ENCODE data around the gene DPEP2NB.
"Not testable (repeated sequence)": the region's sequence is repeated elsewhere in the genome, so short reads cannot be mapped to it uniquely, and the experiment has no call there.

Gene DPEP2NB

DNA sequence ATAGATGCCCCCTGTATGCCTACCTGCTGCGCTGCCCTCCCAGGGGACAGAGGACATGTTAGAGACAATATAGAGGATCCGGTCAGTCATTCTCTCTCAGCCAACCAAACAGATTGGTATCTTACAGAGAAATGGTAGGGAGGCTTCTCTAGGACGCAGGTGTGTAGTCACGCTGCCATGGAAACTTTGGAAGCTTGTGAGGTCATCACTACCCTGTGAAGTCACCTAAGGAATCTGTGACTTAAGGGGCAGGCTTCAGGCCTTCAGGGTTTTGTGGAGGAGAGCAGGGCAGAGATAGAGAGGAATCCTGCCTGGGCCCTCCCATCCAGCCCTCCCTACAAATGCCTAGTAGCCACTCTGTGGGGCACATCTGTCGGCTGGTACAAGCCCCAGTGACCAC is at the start of gene DPEP2NB:
TSS of gene DPEP2NB (minus strand) at position 231 of the 400 bp plus-strand sequence. CDS start at position 90, 141 bp downstream.
- no peak for DNase-seq

- no peak for DNase-seq
Observed at GRCh38 chr16:68064791-68065365, 49.2 kb upstream of the DPEP2NB start.

- no peak for DNase-seq
Observed at GRCh38 chr16:68062910-68063393, 47.2 kb upstream of the DPEP2NB start.

- DNase-seq: no peak
Observed at GRCh38 chr16:68061396-68061795, 45.7 kb upstream of the DPEP2NB start.

- no peak for DNase-seq
Observed at GRCh38 chr16:68059804-68060203, 44.1 kb upstream of the DPEP2NB start.

DNA sequence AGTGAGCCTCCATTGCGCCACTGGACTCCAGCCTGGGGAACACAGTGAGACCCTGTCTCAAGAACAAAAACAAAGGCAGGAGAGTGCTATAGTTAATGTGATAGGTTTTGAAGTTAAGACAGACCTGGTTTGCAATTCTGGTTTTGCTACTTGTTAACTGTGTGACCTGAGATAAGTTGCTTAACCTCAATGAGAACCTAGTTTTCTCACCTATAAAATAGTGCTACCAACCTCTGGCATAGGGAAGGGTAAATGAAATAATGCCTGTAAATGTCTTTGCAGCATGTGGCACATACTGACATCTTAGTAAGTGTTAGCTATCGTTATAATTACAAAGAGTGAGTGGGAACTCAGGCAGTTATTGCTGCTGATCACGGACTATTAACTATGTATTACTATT is 39.7 kb upstream of the DPEP2NB start:
- DNase-seq: no peak

DNA sequence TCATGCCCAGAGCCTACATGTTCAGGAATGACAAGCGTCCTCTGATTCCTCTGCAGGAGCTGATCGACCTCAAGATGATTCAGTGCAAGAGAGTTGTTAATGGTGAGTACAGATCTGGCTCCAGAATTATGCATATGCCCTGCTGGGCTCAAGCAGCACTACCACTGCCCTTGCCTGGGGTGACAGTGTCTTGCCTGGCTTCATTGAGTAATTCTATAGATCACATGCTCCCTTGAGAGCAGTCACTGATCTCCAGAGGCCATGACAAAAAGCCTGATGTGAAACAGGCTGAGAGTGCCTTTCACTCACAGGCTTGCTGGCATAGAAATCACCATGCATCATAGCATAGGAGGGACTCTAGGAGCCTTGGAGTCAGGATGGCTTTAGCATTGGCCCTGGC is 33.7 kb upstream of the DPEP2NB start:
- no peak for DNase-seq

- DNase-seq: no peak
Observed at GRCh38 chr16:68047987-68048386, 32.3 kb upstream of the DPEP2NB start.

- no peak for DNase-seq
Observed at GRCh38 chr16:68046106-68046505, 30.4 kb upstream of the DPEP2NB start.

DNA sequence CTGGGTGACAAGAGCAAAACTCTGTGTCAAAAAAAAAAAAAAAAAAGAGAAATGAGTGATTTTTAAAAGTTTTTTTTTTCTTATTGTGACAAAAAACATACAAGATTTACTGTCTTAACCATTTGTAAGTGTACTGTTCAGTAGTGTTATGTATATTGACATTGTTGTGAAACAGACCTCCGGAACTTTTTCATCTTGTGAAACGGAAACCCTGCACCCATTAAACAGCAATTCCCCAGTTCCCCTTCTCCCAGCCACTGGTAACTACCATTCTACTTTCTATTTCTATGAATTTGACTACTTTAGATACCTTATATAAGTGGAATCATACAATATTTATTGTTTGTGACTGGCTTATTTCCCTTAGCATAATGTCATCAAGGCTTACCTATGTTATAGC is 26.1 kb upstream of the DPEP2NB start:
- no peak for DNase-seq

GRCh38 chr16:68040506-68041288 is 25.0 kb upstream of the DPEP2NB start:
- DNase-seq: peak in 1 of 2 experiments; percentile 18

GRCh38 chr16:68037841-68038597 is 22.3 kb upstream of the DPEP2NB start:
- no peak for DNase-seq

GRCh38 chr16:68035227-68035626 is 19.5 kb upstream of the DPEP2NB start:
- no peak for DNase-seq

DNA sequence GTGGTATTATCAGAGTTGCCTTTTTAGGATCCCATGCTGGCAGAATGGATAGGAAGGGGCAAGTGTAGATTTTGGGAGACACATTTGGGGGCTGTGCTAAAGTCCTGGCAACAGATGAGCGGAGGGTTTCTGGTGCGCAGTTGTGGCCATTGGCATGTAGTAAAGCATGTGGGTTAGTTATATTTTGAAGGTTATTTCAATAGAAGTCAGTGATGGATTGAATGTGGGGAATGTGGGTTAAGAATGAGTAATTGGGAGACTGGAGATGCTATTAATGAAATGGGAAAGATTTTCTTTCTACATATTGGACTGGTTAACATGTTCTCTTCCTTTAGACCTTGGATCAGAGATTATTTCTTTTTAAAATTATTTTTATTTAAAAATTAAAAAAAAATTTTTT is 17.4 kb upstream of the DPEP2NB start:
- DNase-seq: no peak

DNA sequence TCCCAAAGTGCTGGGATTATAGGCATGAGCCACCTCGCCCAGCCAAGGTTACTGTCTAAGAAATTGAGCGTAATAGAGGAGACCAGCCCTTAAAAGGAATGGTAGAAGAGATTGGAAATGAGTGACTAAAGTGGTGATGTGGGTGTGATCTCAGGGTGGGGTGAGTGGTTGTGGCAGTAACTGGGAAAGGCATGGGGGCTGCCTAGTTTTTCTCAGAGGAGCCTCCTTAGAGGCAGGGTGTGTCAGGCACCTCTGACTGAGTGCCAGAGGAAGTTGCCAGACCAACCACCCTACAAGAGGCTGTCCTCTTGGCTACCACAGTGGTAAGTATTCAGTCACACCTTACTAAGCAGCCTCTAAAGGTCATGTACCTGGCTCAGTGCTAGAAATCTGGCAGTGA is 16.2 kb upstream of the DPEP2NB start:
- DNase-seq: no peak

- DNase-seq: not testable (repeated sequence)
Observed at GRCh38 chr16:68030108-68030507, 14.4 kb upstream of the DPEP2NB start.

DNA sequence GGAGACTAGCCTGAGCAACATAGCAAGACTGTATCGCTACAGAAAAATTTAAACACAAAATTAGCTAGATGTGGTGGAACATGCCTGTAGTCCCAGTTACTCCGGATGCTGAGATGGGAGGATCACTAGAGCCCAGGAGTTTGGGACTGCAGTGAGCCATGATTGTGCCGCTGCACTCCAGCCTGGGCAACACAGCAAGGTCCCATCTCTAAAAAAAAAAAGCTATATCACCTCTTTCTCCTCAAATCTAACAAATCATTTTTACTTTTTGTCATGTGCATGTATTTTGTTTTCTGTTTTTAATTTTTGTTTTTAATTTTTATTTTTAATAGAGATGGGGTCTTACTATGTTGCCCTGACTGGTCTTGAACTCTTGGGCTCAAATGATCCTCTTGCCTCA is 13.3 kb upstream of the DPEP2NB start:
- no peak for DNase-seq

GRCh38 chr16:68022728-68023537 is 7.2 kb upstream of the DPEP2NB start, which contains the start of the genes DDX28 and DUS2:
TSS of gene DDX28 (minus strand) at chr16:68023232. CDS start at chr16:68023202, 30 bp downstream.
TSS of gene DUS2 (plus strand) at chr16:68023284. CDS start at chr16:68038024, 14,740 bp downstream.
- peak; percentile 15 to 58 for DNase-seq

- DNase-seq: no peak
Observed at GRCh38 chr16:68022278-68022727, 6.6 kb upstream of the DPEP2NB start.

DNA sequence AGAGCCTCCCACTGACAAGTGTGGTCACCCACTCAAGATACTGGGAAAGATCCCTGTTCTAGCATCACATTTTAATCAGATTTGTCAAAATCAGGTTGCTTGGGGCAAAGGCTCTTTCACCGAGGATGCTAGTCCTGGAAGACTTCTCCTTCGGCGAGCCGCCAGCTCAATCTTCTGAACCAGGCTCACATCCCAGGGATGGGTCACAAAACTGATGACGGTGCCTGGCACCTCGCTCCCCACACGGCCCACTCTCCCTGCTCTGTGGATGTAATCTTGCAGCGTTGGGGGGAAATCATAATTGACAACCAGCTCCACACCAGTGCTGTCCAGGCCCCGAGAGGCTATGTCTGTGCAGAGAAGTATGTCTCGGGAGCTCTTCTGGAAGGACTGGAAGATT is 5.8 kb upstream of the DPEP2NB start:
- DNase-seq: no peak

DNA sequence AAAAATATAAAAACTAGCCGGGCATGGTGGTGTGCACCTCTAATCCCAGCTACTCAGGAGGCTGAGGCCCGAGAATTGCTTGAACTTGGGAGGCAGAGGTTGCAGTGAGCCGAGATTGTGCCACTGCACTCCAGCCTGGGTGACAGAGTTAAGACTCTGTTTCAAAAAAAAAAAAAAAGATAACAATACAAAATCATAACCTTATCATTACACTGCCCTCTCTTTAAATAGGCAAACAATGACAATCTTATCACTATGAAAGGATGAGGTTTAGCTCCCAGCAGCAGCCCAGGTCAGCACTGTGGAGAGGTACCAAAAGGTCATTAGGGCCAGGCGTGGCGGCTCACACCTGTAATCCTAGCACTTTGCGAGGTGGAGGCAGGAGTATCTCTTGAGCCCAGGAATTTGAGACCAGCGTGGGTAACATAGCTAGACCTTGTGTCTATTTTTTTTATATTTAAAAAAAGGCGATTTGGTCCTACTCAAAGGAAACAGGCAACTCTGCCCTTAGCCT is 3.5 kb upstream of the DPEP2NB start:
- no peak for DNase-seq

DNA sequence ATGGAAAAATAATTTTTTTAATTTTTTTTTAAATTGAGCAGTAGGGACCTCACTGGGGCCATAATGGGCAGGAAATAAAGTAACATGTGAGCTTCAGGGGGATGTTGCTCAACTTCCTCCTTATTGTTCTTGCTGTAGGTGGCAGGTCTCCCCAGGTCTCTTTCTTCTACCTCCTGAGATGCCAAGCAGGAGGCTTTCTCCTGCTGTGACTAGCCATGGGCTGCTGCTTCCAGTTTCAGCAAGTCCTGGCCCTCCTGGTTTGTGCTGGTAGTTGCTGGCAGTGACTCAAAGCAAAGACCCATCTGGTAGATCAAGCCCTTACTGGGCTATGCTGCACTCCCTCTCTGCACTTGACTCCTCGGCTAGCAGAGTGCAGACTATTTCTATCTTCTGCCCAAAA is 2.3 kb downstream of the DPEP2NB start:
- no peak for DNase-seq
